Lower leg skin (tissue), 3 donors: ENCODE measurements around the gene IQSEC3.

Source experiments
- POLR2A ChIP-seq, 2 donors: fragments of 450-650 bp; IDR thresholded peaks; one replicate each; pipeline ENCODE4 v1.6.1; 2016 to 2017; ENCODE audit warnings: antibody characterized with exemption in 2 of 2, mild to moderate bottlenecking in 1 of 2, moderate library complexity in 1 of 2
- TF ChIP-seq, protein P1 (sequence below), 3 donors: fragments of 450-650 bp; IDR thresholded peaks; one replicate each; pipeline ENCODE4 v1.5.1; 2016; ENCODE audit warnings: antibody characterized with exemption in 3 of 3, mild to moderate bottlenecking in 3 of 3, moderate library complexity in 2 of 3

DNA sequence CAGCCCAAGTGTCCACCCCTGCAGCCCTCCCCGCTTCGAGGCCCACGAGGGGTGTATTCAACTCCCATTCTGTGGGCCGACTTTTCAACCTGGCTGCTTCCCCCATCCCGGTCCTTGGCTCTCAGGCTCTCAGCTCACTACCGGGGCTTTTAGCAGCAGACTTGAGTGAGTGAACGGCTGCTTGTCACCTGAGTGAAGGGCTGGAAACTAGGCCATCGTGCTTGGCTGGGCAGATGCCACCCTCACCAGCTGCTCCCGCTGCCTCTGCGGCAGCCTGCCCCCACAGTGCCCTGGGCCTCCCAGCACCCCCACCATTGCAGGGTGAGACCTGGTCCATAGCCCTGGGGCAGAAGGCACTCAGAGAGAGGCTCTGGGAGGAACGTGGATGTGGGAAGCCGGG, 87.5 kb downstream of the IQSEC3 start:
- no peak for TF ChIP-seq POLR2A (IDR thresholded peaks at IDR 0.05)
- TF ChIP-seq, protein P1, sequence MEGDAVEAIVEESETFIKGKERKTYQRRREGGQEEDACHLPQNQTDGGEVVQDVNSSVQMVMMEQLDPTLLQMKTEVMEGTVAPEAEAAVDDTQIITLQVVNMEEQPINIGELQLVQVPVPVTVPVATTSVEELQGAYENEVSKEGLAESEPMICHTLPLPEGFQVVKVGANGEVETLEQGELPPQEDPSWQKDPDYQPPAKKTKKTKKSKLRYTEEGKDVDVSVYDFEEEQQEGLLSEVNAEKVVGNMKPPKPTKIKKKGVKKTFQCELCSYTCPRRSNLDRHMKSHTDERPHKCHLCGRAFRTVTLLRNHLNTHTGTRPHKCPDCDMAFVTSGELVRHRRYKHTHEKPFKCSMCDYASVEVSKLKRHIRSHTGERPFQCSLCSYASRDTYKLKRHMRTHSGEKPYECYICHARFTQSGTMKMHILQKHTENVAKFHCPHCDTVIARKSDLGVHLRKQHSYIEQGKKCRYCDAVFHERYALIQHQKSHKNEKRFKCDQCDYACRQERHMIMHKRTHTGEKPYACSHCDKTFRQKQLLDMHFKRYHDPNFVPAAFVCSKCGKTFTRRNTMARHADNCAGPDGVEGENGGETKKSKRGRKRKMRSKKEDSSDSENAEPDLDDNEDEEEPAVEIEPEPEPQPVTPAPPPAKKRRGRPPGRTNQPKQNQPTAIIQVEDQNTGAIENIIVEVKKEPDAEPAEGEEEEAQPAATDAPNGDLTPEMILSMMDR (IDR thresholded peaks at IDR 0.05): no peak
